GM21717 (cell line): ENCODE data around the gene SARNP.

Source experiments
- ATAC-seq: cut with Tn5 transposase; IDR thresholded peaks from one replicate; pipeline ENCODE4 v1.9.1; 2021; ENCODE audit warnings: mild to moderate bottlenecking, moderate library complexity; ENCODE audit not compliant: unreplicated experiment

SARNP gene

DNA sequence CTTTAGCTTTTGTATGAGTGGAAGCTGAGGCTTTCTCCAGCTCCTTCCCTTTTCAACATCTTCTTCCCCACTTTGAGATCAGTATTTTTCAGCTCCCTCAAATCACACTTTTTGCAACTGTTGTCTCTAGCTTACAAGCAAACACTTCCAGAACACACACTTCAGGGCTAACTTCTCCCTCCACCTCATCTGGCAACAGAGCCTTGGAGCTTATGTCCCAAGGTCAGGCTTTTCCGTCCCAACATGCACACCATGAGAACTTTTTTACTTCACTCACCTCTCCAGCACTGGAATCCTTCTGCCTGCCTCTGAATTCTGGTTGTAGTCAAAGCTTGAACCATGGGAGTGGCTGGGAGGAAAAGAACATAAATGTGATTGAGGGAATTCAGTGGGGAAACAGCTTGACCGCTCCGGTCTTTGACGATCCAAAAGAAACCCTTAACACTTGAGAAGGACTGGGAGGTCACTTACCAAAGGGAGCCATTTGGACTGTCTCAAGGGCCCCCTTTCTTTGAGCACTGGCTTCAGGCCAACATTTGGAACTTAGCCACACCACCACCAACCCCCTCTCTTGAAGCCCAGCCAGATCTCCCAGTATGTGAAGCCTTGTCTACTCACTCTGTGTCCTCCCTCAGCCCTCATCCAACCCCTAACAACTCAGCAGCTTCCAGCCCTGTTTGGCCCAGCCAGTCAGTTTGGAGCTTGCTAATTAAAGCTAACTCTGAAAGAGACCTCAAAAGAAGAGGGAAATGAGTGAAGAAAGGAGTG is 105.6 kb downstream of the SARNP start:
- ATAC-seq, result no peak

DNA sequence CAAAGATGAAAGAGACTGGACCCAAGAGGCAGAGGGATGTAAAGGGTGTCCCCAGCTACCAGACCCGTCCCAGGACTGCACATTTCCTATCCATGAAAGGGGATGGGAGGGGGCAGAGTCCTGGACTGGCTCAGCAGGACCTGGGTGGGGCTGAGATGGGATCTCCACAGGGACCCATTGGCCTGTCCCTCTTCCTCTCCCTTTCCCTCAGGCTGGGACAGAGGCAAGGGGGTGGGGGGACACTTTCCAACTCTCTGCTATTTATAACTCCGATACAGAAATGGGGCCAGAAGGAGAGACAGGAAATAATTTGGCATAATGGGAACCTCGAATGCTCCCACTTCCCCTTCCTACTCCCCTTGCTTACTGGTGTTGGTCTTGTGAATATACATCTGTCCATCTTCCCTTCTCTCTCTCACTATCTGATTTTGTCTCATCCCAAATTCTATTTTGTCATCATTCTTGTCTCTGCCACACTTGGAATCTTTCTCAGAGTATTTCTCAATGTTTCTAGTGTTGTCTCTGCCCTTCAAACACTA is 108.8 kb downstream of the SARNP start:
- ATAC-seq, result no peak

- ATAC-seq, result peak; percentile 67
These were observed 109.5 kb downstream of the SARNP start, which contains the start of gene ITGA7 for GRCh38 chr12:55707841-55708694. ITGA7 (minus strand) TSS chr12:55707904; CDS start chr12:55707682, 222 bp downstream.
